SK-N-SH (cell line): ENCODE data around the gene TP73. TPM values are rescaled to one million over a fixed set of nuclear protein-coding genes. Genes with fewer than 3 reads are reported as not detected.

Source experiments
- CTCF ChIA-PET: fragments of 300-600, 350-600 bp; formaldehyde crosslinking; extraction: SDS; loops from one replicate; lab custom pipeline; 2021; lab: Yijun Ruan, JAX
- POLR2A ChIA-PET: fragments of 350-600 bp; sonication (Branson Sonifier 250); formaldehyde crosslinking; extraction: SDS; loops from one replicate; lab custom pipeline; 2020; ENCODE audit warnings: antibody characterized with exemption, inconsistent platforms; lab: Yijun Ruan, JAX
- DNase-seq: peaks from one replicate; pipeline ENCODE4 v3.0.0; 2012
- H2AFZ ChIP-seq: fragments of 200-600 bp; sonication (generic); 2 replicates; pipeline ENCODE4 v1.8.1; 2016; ENCODE audit warnings: antibody characterized with exemption, mild to moderate bottlenecking, low read depth
- H3F3A ChIP-seq: fragments of 200-600 bp; sonication (generic); replicated peaks from 2 replicates; pipeline ENCODE3; 2016; ENCODE audit warnings: antibody characterized with exemption, mild to moderate bottlenecking; ENCODE audit not compliant: insufficient read depth
- H3K27ac ChIP-seq, 2 experiments: fragments of 200-500 bp in 1 of 2; fragments of 200-600 bp in 1 of 2; sonication (Bioruptor generic) in 1 of 2; sonication (generic), shearing (Covaris generic) in 1 of 2; 2 replicates each; pipeline versions ENCODE4 v1.5.1 to v1.6.1; 2014 to 2016; ENCODE audit warnings: low read depth in 2 of 2, inconsistent platforms in 1 of 2, low read length in 1 of 2, mild to moderate bottlenecking in 1 of 2, mixed read lengths in 1 of 2
- H3K27me3 ChIP-seq: fragments of 200-600 bp; sonication (generic), shearing (Covaris generic); 2 replicates; pipeline ENCODE4 v1.6.1; 2016; ENCODE audit warnings: mixed run types; ENCODE audit not compliant: insufficient read depth
- H3K36me3 ChIP-seq, 2 experiments: fragments of 200-500 bp in 1 of 2; fragments of 200-600 bp in 1 of 2; sonication (Bioruptor generic) in 1 of 2; sonication (generic) in 1 of 2; replicated peaks in 1 of 2; 2 replicates each; pipeline versions ENCODE3 to v1.5.1; 2014 to 2016; ENCODE audit warnings: low read length in 1 of 2, mild to moderate bottlenecking in 1 of 2; ENCODE audit not compliant: insufficient read depth in 2 of 2, control insufficient read depth in 1 of 2
- H3K4me1 ChIP-seq, 2 experiments: fragments of 200-500 bp in 1 of 2; fragments of 200-600 bp in 1 of 2; sonication (Bioruptor generic) in 1 of 2; sonication (generic), shearing (Covaris generic) in 1 of 2; 2 replicates each; pipeline versions ENCODE4 v1.5.1 to v1.6.1; 2014 to 2016; ENCODE audit warnings: low read depth in 1 of 2, low read length in 1 of 2, mixed run types in 1 of 2; ENCODE audit not compliant: insufficient read depth in 2 of 2, control insufficient read depth in 1 of 2
- H3K4me2 ChIP-seq: fragments of 200-600 bp; sonication (generic), shearing (Covaris generic); 2 replicates; pipeline ENCODE4 v1.6.1; 2017; ENCODE audit warnings: mixed run types
- H3K4me3 ChIP-seq, 2 experiments: fragments of 200-500 bp in 1 of 2; fragments of 200-600 bp in 1 of 2; sonication (Bioruptor generic) in 1 of 2; sonication (generic), shearing (Covaris generic) in 1 of 2; 2 replicates each; pipeline versions ENCODE4 v1.5.1 to v1.8.1; 2014 to 2016; ENCODE audit warnings: low read depth in 2 of 2, inconsistent platforms in 1 of 2, low read length in 1 of 2, mild to moderate bottlenecking in 1 of 2, mixed read lengths in 1 of 2, moderate library complexity in 1 of 2
- H3K79me2 ChIP-seq: fragments of 200-600 bp; sonication (generic); 2 replicates; pipeline ENCODE4 v1.8.1; 2017; ENCODE audit warnings: mild to moderate bottlenecking; ENCODE audit not compliant: insufficient read depth
- H3K9ac ChIP-seq: fragments of 200-600 bp; sonication (generic); 2 replicates; pipeline ENCODE4 v1.6.1; 2017; ENCODE audit warnings: mixed run types
- H3K9me2 ChIP-seq: fragments of 200-600 bp; sonication (generic); 2 replicates; pipeline ENCODE4 v1.6.1; 2017; ENCODE audit warnings: mixed run types
- H3K9me3 ChIP-seq: fragments of 200-600 bp; sonication (generic); 2 replicates; pipeline ENCODE4 v1.6.1; 2017; ENCODE audit warnings: mixed run types, mild to moderate bottlenecking, moderate library complexity
- H4K20me1 ChIP-seq: fragments of 200-600 bp; sonication (generic); 2 replicates; pipeline ENCODE4 v1.6.1; 2017; ENCODE audit warnings: mild to moderate bottlenecking, mixed run types; ENCODE audit not compliant: insufficient read depth
- CHD2 ChIP-seq: fragments of 150-350 bp; IDR thresholded peaks from 2 replicates; pipeline ENCODE4 v1.6.1; 2018; ENCODE audit warnings: low read length; ENCODE audit not compliant: partially characterized antibody
- EP300 ChIP-seq, 2 experiments: IDR thresholded peaks; 2 replicates each; pipeline versions ENCODE4 v1.4.0 to v1.6.1; 2012; ENCODE audit warnings: borderline replicate concordance in 1 of 2, low read depth in 1 of 2, low read length in 1 of 2
- EZH2phosphoT487 ChIP-seq: fragments of 200-600 bp; sonication (generic); IDR thresholded peaks from 2 replicates; pipeline ENCODE4 v1.6.1; 2017; ENCODE audit warnings: low read depth, mixed run types, mild to moderate bottlenecking, antibody characterized with exemption, moderate library complexity, borderline replicate concordance
- FOSL2 ChIP-seq: IDR thresholded peaks from 2 replicates; pipeline ENCODE4 v1.4.0; 2012; ENCODE audit warnings: low read depth, mild to moderate bottlenecking, moderate library complexity, borderline replicate concordance
- FOXJ3 ChIP-seq: sonication (generic); formaldehyde crosslinking; IDR thresholded peaks from 2 replicates; pipeline ENCODE4 v1.5.1; 2020; ENCODE audit warnings: mild to moderate bottlenecking, missing genetic modification reagents
- FOXM1 ChIP-seq: IDR thresholded peaks from 2 replicates; pipeline ENCODE4 v1.4.0; 2012; ENCODE audit warnings: low read depth, mild to moderate bottlenecking
- GATA2 ChIP-seq: sonication (generic); formaldehyde crosslinking; IDR thresholded peaks from 2 replicates; pipeline ENCODE4 v1.5.0; 2020; ENCODE audit warnings: mild to moderate bottlenecking, missing genetic modification reagents
- JUND ChIP-seq: IDR thresholded peaks from 2 replicates; pipeline ENCODE4 v1.4.0; 2012
- MEF2A ChIP-seq: IDR thresholded peaks from 2 replicates; pipeline ENCODE4 v1.4.0; 2012; ENCODE audit warnings: low read depth, borderline replicate concordance
- MXI1 ChIP-seq: IDR thresholded peaks from 2 replicates; pipeline ENCODE4 v1.6.1; 2012; ENCODE audit warnings: mild to moderate bottlenecking, low read depth, low read length, improper control_type of control experiment
- NFIC ChIP-seq: IDR thresholded peaks from 2 replicates; pipeline ENCODE4 v1.4.0; 2012; ENCODE audit warnings: borderline replicate concordance
- RCOR1 ChIP-seq: fragments of 150-350 bp; IDR thresholded peaks from 2 replicates; pipeline ENCODE4 v1.6.1; 2017; ENCODE audit warnings: antibody characterized with exemption, low read length
- RFX5 ChIP-seq: IDR thresholded peaks from 2 replicates; pipeline ENCODE4 v1.6.1; 2012; ENCODE audit warnings: mild to moderate bottlenecking, improper control_type of control experiment, low read length
- SIN3A ChIP-seq: IDR thresholded peaks from 2 replicates; pipeline ENCODE4 v1.6.1; 2012; ENCODE audit warnings: low read depth, mild to moderate bottlenecking, low read length, moderate library complexity, borderline replicate concordance
- TCF12 ChIP-seq: IDR thresholded peaks from 2 replicates; pipeline ENCODE4 v1.4.0; 2012
- TEAD4 ChIP-seq: IDR thresholded peaks from 2 replicates; pipeline ENCODE4 v1.4.0; 2012; ENCODE audit warnings: mild to moderate bottlenecking, borderline replicate concordance; ENCODE audit not compliant: insufficient read depth
- WGBS: methylation state at CpG from one replicate; pipeline ENCODE4 v1.1.6; 2017; ENCODE audit warnings: low lambda C conversion rate; 5-methylcytosine and 5-hydroxymethylcytosine counted together
- polyA plus RNA-seq, 3 experiments: library from polyadenylated mRNA; depleted of rRNA; stranded (reverse); fragments of >200 nt; gene quantifications; 2 replicates each; pipeline ENCODE4 v1.2.3, GENCODE V29; 2012
- TF ChIP-seq, protein P1 (sequence below): fragments of 200-600 bp; sonication (generic); IDR thresholded peaks from 2 replicates; pipeline ENCODE4 v1.6.1; 2017; ENCODE audit warnings: antibody characterized with exemption, mild to moderate bottlenecking, moderate library complexity

The TP73 gene
- polyA plus RNA-seq, 1 of the 3 experiments (the other 2 are of a cell fraction), result 0.64 TPM

DNA sequence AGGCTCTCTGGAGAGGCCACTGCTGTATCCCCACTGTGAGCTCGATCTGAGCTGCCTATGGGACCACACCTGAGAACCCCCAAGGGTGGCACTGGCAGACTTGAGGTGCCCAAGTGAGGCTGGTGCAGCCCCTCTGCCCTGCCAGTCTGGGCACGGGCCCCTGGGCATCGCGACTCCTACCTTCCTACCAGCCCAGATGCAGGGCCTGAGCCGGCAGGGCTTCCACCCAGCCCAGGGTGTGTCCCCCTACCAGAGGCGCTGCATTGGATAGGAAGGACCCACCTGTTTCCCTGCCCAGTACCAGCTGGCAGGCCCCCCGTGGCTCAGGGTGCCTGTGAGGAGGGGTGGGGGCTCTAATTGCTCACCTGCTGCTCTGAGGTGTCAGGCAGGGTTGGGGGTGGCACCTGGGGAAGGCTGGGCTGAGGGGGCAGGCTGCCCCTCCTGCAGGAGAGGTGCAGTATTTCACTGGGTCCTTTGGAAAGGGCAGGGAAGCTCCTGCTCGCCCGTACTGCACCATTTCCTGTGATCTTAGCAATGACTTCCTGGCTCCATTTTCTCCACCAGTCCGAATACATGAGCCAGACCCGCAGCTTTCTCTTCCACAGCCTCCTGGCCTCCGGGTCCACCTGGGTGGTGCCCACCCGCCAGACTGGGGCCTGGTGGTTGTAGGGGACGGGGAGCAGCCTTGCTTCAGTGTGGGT lies 11.8 kb downstream of the TP73 start:
- TF ChIP-seq EZH2phosphoT487, result no peak
- H3K4me3 ChIP-seq, result no peak overlapping the region
- no peaks in the 10 kb centered on the region for H3K27me3 ChIP-seq
- POLR2A ChIA-PET, result interaction anchor here (1.1 kb wide), 1 partner anchor 11 kb away, joined by 3 read pairs; no protein-coding TSS in a partner anchor
- H3K9me2 ChIP-seq, result no peaks in the 10 kb centered on the region
- no peaks in the 10 kb centered on the region for H3K36me3 ChIP-seq
- H3F3A ChIP-seq, result no peaks in the 10 kb centered on the region
- H2AFZ ChIP-seq, result no peak overlapping the region
- H3K9me3 ChIP-seq, result no peaks in the 10 kb centered on the region
- H3K9ac ChIP-seq, result no peak overlapping the region
- CTCF ChIA-PET, result no interaction called here
- no peak for DNase-seq
- no peaks in the 10 kb centered on the region for H4K20me1 ChIP-seq
- H3K4me2 ChIP-seq, result no peak overlapping the region
- H3K4me1 ChIP-seq, result peaks cover 0 to 14% of the 10 kb centered on the region in 2 experiments; a peak in 1 of 4 replicates
- WGBS, result 83% methylated on average over 7 of the region's 14 CpGs
- H3K27ac ChIP-seq, result no peak overlapping the region; a peak in 1 of 4 replicates
- no peaks in the 10 kb centered on the region for H3K79me2 ChIP-seq

DNA sequence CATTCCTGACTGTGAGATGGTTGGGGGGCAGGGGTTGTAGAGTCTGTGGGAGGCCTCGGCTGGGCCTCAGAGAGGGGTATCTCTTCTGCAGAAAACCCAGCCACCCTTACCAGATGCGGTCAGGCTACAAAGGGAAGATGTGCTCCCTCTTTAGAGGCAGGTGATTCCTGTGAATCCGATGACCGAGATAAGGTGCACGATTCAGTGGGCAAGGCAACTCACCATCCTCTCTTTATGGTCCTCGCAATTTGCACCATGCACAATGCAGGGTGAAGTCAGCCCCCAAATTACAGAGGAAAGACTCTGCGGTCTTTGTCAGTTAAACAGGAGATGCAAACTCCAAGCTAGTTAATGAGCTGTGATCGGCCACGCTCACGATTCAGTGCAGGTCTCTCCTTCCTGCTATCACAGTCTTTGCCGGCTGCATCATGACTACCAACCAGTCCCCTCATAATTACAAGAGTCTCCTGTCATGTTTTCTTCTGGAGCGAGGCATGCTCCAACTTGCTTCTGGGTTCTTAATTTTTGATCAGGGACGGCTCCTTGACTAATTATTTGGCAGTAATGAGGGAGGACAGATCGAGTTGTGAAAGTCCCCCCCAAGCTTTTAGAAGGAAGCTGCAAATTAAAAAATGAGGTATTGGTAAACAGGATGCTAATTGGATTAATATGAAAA lies 12.5 kb downstream of the TP73 start:
- Histone ChIP-seq H3K27me3 (no peaks in the 10 kb centered on the region), H3K4me3 (no peak overlapping the region), H3K9me3 (no peaks in the 10 kb centered on the region), H3K4me1 (peaks cover 0 to 14% of the 10 kb centered on the region in 2 experiments; a peak in 1 of 4 replicates), H3K9ac (no peak overlapping the region), H2AFZ (no peak overlapping the region), H3K4me2 (no peak overlapping the region), H3K79me2 (no peaks in the 10 kb centered on the region), H3F3A (no peaks in the 10 kb centered on the region), H3K36me3 (no peaks in the 10 kb centered on the region), H3K27ac (no peak overlapping the region), H3K9me2 (no peaks in the 10 kb centered on the region), H4K20me1 (no peaks in the 10 kb centered on the region)
- 87% methylated on average over 14 of the region's 14 CpGs for WGBS
- ChIA-PET CTCF (interaction anchor here (1.1 to 1.7 kb wide), 2 partner anchors 31 to 60 kb away, joined by 4 to 5 read pairs; no protein-coding TSS in a partner anchor), POLR2A (no interaction called here)
- no peak for TF ChIP-seq GATA2 (CRISPR knock-in tag)
- TF ChIP-seq SIN3A, result no peak
- no peak for TF ChIP-seq NFIC
- no peak for TF ChIP-seq FOXM1
- no peak for TF ChIP-seq CHD2
- TF ChIP-seq EP300 (IDR thresholded peaks at IDR 0.05; ENCODE audit: borderline replicate concordance in 1 of 2, low read depth in 1 of 2, low read length in 1 of 2), result no peak
- no peak for TF ChIP-seq FOSL2
- TF ChIP-seq, protein P1, sequence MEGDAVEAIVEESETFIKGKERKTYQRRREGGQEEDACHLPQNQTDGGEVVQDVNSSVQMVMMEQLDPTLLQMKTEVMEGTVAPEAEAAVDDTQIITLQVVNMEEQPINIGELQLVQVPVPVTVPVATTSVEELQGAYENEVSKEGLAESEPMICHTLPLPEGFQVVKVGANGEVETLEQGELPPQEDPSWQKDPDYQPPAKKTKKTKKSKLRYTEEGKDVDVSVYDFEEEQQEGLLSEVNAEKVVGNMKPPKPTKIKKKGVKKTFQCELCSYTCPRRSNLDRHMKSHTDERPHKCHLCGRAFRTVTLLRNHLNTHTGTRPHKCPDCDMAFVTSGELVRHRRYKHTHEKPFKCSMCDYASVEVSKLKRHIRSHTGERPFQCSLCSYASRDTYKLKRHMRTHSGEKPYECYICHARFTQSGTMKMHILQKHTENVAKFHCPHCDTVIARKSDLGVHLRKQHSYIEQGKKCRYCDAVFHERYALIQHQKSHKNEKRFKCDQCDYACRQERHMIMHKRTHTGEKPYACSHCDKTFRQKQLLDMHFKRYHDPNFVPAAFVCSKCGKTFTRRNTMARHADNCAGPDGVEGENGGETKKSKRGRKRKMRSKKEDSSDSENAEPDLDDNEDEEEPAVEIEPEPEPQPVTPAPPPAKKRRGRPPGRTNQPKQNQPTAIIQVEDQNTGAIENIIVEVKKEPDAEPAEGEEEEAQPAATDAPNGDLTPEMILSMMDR, result no peak
- TF ChIP-seq MXI1, result no peak
- TF ChIP-seq RFX5, result no peak
- TF ChIP-seq RCOR1, result no peak
- TF ChIP-seq TCF12, result no peak
- no peak for TF ChIP-seq TEAD4
- no peak for TF ChIP-seq JUND
- no peak for TF ChIP-seq MEF2A
- no peak for TF ChIP-seq FOXJ3
- no peak for TF ChIP-seq EZH2phosphoT487
- no peak for DNase-seq
